ENCODE results near the gene RGS3. TPM values are rescaled to one million over a fixed set of nuclear protein-coding genes. Genes with fewer than 3 reads are reported as not detected.

The RGS3 gene
- total RNA-seq, 1 donor from 2014 or later: 92.5 TPM

- Histone ChIP-seq H2AFZ (ENCODE audit: low read depth, low read length) (no peak overlapping the region), H3K36me3 (ENCODE audit: insufficient read depth, low read length) (no peaks in the 10 kb centered on the region), H3K27me3 (ENCODE audit: insufficient read depth, low read length) (no peaks in the 10 kb centered on the region), H3K4me2 (ENCODE audit: low read length) (no peak overlapping the region), H3K4me3 (ENCODE audit: insufficient read depth, low read depth, low read length) (no peak overlapping the region), H3K79me2 (ENCODE audit: insufficient read depth, low read length) (no peaks in the 10 kb centered on the region), H3K4me1 (ENCODE audit: insufficient read depth, low read length) (no peaks in the 10 kb centered on the region), H3K9me3 (ENCODE audit: insufficient read depth, low read depth, low read length) (no peaks in the 10 kb centered on the region), H4K20me1 (ENCODE audit: insufficient read depth, low read length) (no peaks in the 10 kb centered on the region), H3K27ac (ENCODE audit: low read depth, low read length) (no peak overlapping the region), H3K9ac (ENCODE audit: low read length) (no peak overlapping the region)
- peaks cover 23% of the 10 kb centered on the region for H3K4me1 Mint-ChIP-seq (ENCODE audit: low read depth, unreplicated experiment)
- FAIRE-seq (no peak), DNase-seq (ENCODE audit: low read depth) (no peak)
- H3K27me3 Mint-ChIP-seq (ENCODE audit: low read depth, unreplicated experiment): peaks cover 26% of the 10 kb centered on the region
- H3K27ac Mint-ChIP-seq (ENCODE audit: unreplicated experiment): peak overlapping the region; percentile 18
- TF ChIP-seq CTCF (IDR thresholded peaks at IDR 0.05; ENCODE audit: insufficient read depth, low read depth, low read length) (no peak), EZH2 (IDR thresholded peaks at IDR 0.05; ENCODE audit: insufficient read depth, low read length) (no peak)
- H3K4me3 Mint-ChIP-seq (ENCODE audit: unreplicated experiment): no peak overlapping the region
- H3K36me3 Mint-ChIP-seq (ENCODE audit: low read depth, unreplicated experiment): peaks cover 4% of the 10 kb centered on the region
- H3K9me3 Mint-ChIP-seq (ENCODE audit: unreplicated experiment): no peaks in the 10 kb centered on the region
Measured at GRCh38 chr9:113533335-113534225, 70.1 kb downstream of the RGS3 start.

- Mint-ChIP-seq H3K27me3 (ENCODE audit: low read depth, unreplicated experiment) (peaks cover 22% of the 10 kb centered on the region), H3K4me1 (ENCODE audit: low read depth, unreplicated experiment) (peaks cover 16% of the 10 kb centered on the region), H3K27ac (ENCODE audit: unreplicated experiment) (no peak overlapping the region), H3K36me3 (ENCODE audit: low read depth, unreplicated experiment) (peaks cover 4% of the 10 kb centered on the region), H3K9me3 (ENCODE audit: unreplicated experiment) (no peaks in the 10 kb centered on the region), H3K4me3 (ENCODE audit: unreplicated experiment) (no peak overlapping the region)
- no peak for TF ChIP-seq EZH2 (IDR thresholded peaks at IDR 0.05; ENCODE audit: insufficient read depth, low read length)
- TF ChIP-seq CTCF (IDR thresholded peaks at IDR 0.05; ENCODE audit: insufficient read depth, low read depth, low read length): no peak
- Histone ChIP-seq H3K4me2 (ENCODE audit: low read length) (no peak overlapping the region), H3K27me3 (ENCODE audit: insufficient read depth, low read length) (no peaks in the 10 kb centered on the region), H3K4me1 (ENCODE audit: insufficient read depth, low read length) (no peaks in the 10 kb centered on the region), H3K36me3 (ENCODE audit: insufficient read depth, low read length) (no peaks in the 10 kb centered on the region), H2AFZ (ENCODE audit: low read depth, low read length) (peak overlapping the region; percentile 64), H3K27ac (ENCODE audit: low read depth, low read length) (no peak overlapping the region), H4K20me1 (ENCODE audit: insufficient read depth, low read length) (no peaks in the 10 kb centered on the region), H3K4me3 (ENCODE audit: insufficient read depth, low read depth, low read length) (no peak overlapping the region), H3K9me3 (ENCODE audit: insufficient read depth, low read depth, low read length) (no peaks in the 10 kb centered on the region), H3K9ac (ENCODE audit: low read length) (no peak overlapping the region), H3K79me2 (ENCODE audit: insufficient read depth, low read length) (no peaks in the 10 kb centered on the region)
- FAIRE-seq (no peak), DNase-seq (ENCODE audit: low read depth) (no peak)
Measured at GRCh38 chr9:113535756-113536155, 72.2 kb downstream of the RGS3 start.

GRCh38 chr9:113536166-113536482 is 72.6 kb downstream of the RGS3 start:
- no peak overlapping the region for H3K27ac Mint-ChIP-seq (ENCODE audit: unreplicated experiment)

More at GRCh38 chr9:113536166-113536482, 72.6 kb downstream of the RGS3 start:
- no peak overlapping the region for H3K4me2 ChIP-seq (ENCODE audit: low read length)
- no peak overlapping the region for H3K9ac ChIP-seq (ENCODE audit: low read length)
- peaks cover 5% of the 10 kb centered on the region for H3K36me3 Mint-ChIP-seq (ENCODE audit: low read depth, unreplicated experiment)
- FAIRE-seq (no peak), DNase-seq (ENCODE audit: low read depth) (no peak)
- no peaks in the 10 kb centered on the region for H3K9me3 Mint-ChIP-seq (ENCODE audit: unreplicated experiment)
- H3K4me3 Mint-ChIP-seq (ENCODE audit: unreplicated experiment): no peak overlapping the region
- no peaks in the 10 kb centered on the region for H3K36me3 ChIP-seq (ENCODE audit: insufficient read depth, low read length)
- peaks cover 18% of the 10 kb centered on the region for H3K4me1 Mint-ChIP-seq (ENCODE audit: low read depth, unreplicated experiment)
- H3K9me3 ChIP-seq (ENCODE audit: insufficient read depth, low read depth, low read length): no peaks in the 10 kb centered on the region
- H3K27ac ChIP-seq (ENCODE audit: low read depth, low read length): no peak overlapping the region
- no peaks in the 10 kb centered on the region for H3K4me1 ChIP-seq (ENCODE audit: insufficient read depth, low read length)
- TF ChIP-seq CTCF (IDR thresholded peaks at IDR 0.05; ENCODE audit: insufficient read depth, low read depth, low read length) (no peak), EZH2 (IDR thresholded peaks at IDR 0.05; ENCODE audit: insufficient read depth, low read length) (no peak)
- no peaks in the 10 kb centered on the region for H3K79me2 ChIP-seq (ENCODE audit: insufficient read depth, low read length)
- H2AFZ ChIP-seq (ENCODE audit: low read depth, low read length): peak overlapping the region; percentile 64
- no peaks in the 10 kb centered on the region for H3K27me3 ChIP-seq (ENCODE audit: insufficient read depth, low read length)
- no peak overlapping the region for H3K4me3 ChIP-seq (ENCODE audit: insufficient read depth, low read depth, low read length)
- peaks cover 23% of the 10 kb centered on the region for H3K27me3 Mint-ChIP-seq (ENCODE audit: low read depth, unreplicated experiment)
- H4K20me1 ChIP-seq (ENCODE audit: insufficient read depth, low read length): no peaks in the 10 kb centered on the region

Measured in astrocyte (in vitro differentiated cells and primary cell).